GM19351 (cell line): ENCODE results near the gene DRP2.
A peak's percentile ranks its signal among the peaks of the same experiment; 100 is the strongest.
"Not testable (repeated sequence)": the region's sequence is repeated elsewhere in the genome, so short reads cannot be mapped to it uniquely, and the experiment has no call there.

Source experiments
- ATAC-seq: cut with Tn5 transposase; IDR thresholded peaks from one replicate; pipeline ENCODE4 v1.9.1; 2021; ENCODE audit warnings: mild to moderate bottlenecking, moderate library complexity; ENCODE audit not compliant: unreplicated experiment

The DRP2 gene

DNA sequence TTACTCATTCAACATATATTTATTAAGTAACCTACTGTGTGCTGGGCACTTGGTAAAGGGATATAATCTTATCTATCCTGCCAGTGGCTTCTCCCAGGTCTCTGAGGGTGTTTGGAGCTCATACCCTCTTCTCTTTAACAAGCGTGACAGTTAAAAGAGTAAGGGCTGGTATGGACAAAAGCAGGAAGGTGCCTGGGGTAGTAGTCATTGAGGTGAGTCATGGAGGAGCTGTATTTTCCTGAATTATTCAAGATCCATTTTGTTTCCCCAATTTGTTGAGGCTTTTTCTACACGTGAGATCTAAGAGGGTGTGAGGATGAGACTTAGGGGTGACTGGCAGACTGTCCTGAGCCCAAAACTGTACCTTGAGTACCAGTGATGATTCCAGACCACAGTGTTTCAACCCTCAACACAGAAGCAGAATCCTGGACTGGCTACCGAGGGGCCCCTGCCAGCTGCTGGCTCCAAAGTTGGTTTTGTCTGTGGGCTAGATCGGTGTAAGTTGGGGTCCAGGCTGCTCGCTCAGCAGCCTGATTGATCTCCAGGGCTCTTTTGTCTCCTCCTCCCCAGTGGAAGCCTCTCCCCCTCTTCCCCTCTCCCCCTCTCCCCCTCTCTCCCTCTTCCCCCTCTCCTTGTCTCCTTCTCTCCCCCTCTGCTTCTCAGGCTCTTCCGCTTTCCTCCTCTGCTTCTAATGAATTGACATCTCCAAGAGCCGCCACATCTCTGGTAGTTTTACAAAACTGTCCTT is at the start of gene DRP2:
TSS of gene DRP2 (plus strand) at position 671 of the 748 bp plus-strand sequence. CDS start 11,862 bp downstream, outside the sequence.
- ATAC-seq = no peak

GRCh38 chrX:101171883-101172400 is 47.6 kb upstream of the DRP2 start:
- no peak for ATAC-seq

DNA sequence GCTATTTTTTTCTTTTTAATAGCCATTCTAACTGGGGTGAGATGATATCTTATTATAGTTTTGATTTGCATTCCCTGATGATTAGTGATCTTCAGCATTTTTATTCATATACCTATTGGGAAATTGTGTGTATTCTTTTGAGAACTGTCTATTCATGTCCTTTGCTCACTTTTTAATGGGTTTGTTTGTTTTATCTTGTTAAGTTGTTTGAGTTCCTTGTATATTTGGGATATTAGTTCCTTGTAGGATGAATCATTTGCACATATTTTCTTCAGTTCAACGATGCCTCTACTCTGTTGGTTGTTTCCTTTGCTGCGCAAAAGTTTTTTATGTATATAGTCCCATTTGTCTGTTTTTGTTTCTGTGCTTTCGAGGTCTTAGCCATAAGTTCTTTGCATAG is 43.1 kb upstream of the DRP2 start:
- ATAC-seq = no peak

DNA sequence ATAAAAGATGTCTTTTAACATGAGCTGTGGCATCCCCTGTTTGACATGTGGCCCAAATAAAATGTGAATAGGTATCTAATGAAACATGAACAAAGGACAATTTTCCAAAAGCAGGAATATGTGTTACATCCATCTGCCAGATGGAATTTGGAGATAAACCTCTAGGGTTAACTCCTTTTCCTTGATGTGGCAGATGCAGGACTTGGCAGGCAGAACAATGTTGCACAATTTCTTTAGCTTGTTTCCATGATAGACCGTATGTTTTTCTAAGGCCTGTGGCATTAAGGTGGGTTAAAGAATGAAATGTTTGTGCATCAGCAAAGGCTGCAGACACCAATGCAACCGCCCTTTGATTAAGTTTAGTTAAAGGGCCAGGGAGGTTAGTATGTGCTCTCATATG is 34.7 kb upstream of the DRP2 start:
- not testable (repeated sequence) for ATAC-seq

- not testable (repeated sequence) for ATAC-seq
These were observed 31.6 kb upstream of the DRP2 start for GRCh38 chrX:101187961-101188360.

GRCh38 chrX:101190736-101191135 is 28.9 kb upstream of the DRP2 start:
- no peak for ATAC-seq

- ATAC-seq = no peak
These were observed 28.3 kb upstream of the DRP2 start for GRCh38 chrX:101191217-101191750.

- no peak for ATAC-seq
These were observed 24.0 kb upstream of the DRP2 start for GRCh38 chrX:101195442-101196173.

DNA sequence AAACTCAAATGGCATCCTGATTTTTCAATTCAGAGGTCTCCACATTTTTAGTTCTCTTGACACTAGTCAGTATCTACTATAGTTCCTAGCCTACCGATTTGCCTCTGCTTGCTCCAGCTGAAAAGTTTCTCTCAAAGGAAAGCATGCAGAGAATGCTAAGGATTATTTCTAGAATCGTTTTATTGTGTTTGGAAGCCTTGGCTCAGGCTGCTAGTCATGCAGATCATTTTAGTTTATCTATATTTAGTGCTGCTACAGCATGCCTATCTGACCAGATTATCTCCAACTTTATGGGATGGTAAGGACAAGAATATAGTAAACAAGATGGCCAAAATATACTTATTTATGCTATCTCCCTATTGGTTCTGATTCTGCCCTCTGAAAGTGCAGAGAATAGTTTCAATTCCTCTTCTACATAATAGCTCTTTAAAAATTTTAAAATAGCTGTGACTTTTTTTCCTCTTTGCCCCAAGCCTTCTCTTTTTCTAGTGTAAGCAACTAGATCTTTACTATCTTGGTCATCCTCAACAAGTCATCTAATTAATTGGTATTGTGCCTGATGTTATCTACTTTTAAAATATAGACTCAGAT is 15.7 kb upstream of the DRP2 start:
- no peak for ATAC-seq

GRCh38 chrX:101206471-101206870 is 13.1 kb upstream of the DRP2 start:
- peak; percentile 76 for ATAC-seq

GRCh38 chrX:101208152-101208905 is 11.3 kb upstream of the DRP2 start:
- peak; percentile 68 for ATAC-seq

- no peak for ATAC-seq
These were observed 9.0 kb upstream of the DRP2 start for GRCh38 chrX:101210630-101211029.

DNA sequence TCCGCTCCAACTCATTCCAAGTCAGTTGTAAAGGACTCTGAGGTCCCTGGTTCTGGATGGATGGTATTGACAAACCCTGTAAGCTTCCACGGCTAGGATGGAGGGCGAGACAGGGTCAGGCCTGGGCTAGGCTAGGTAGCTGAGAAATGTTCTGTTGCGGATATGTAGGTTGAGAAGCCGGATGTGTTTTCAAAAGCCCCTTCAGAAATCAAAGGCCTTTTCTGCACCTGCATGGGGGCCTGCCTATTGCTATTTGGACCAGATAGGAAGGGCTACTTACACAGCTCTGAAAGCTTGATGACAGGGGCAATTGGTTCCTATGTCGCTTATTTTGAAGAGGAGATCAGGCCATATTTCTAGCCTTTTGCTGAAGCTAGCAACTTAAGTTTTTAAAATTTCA is 1.9 kb upstream of the DRP2 start:
- no peak for ATAC-seq

- ATAC-seq = no peak
These were observed 319 bp downstream of the DRP2 start for GRCh38 chrX:101219864-101220346.

GRCh38 chrX:101220662-101221260 is 1.2 kb downstream of the DRP2 start:
- no peak for ATAC-seq

GRCh38 chrX:101223226-101223625 is 3.6 kb downstream of the DRP2 start:
- peak; percentile 91 for ATAC-seq

- no peak for ATAC-seq
These were observed 9.6 kb downstream of the DRP2 start for GRCh38 chrX:101229170-101229569.

- no peak for ATAC-seq
These were observed 11.1 kb downstream of the DRP2 start for GRCh38 chrX:101230636-101231035.

GRCh38 chrX:101231080-101231479 is 11.5 kb downstream of the DRP2 start:
- ATAC-seq = no peak

GRCh38 chrX:101232316-101232715 is 12.7 kb downstream of the DRP2 start:
- ATAC-seq = no peak
